GM23338 (cell line): Measurements from ENCODE around the gene RSPH6A. TPM values are rescaled to one million over a fixed set of nuclear protein-coding genes. Genes with fewer than 3 reads are reported as not detected.
"Not testable (repeated sequence)": the region's sequence is repeated elsewhere in the genome, so short reads cannot be mapped to it uniquely, and the experiment has no call there.

Experiments used
- ATAC-seq: fragments of 200-7000 bp; cut with Tn5 transposase; 3 replicates; pipeline ENCODE4 v1.9.1; 2020
- DNase-seq: peaks from one replicate; pipeline ENCODE4 v3.0.0-alpha.2; 2015; ENCODE audit warnings: low spot score
- H2AFZ ChIP-seq: fragments of 200-600 bp; sonication (generic); 2 replicates; pipeline ENCODE4 v1.8.0; 2016; ENCODE audit warnings: antibody characterized with exemption, mild to moderate bottlenecking, moderate library complexity
- H3F3A ChIP-seq: fragments of 200-600 bp; sonication (generic); replicated peaks from 2 replicates; pipeline ENCODE4 v1.8.0; 2017; ENCODE audit warnings: antibody characterized with exemption, mixed run types, low read depth
- H3K27ac ChIP-seq: fragments of 200-600 bp; sonication (generic); 2 replicates; pipeline ENCODE4 v1.6.1; 2016; ENCODE audit warnings: low read depth
- H3K27me3 ChIP-seq: fragments of 200-600 bp; sonication (generic); 2 replicates; pipeline ENCODE4 v1.8.0; 2016; ENCODE audit warnings: mild to moderate bottlenecking, mixed run types, moderate library complexity; ENCODE audit not compliant: insufficient read depth
- H3K36me3 ChIP-seq: fragments of 200-600 bp; sonication (generic); 2 replicates; pipeline ENCODE4 v1.8.0; 2016; ENCODE audit warnings: mild to moderate bottlenecking; ENCODE audit not compliant: insufficient read depth
- H3K4me1 ChIP-seq: fragments of 200-600 bp; sonication (generic); 2 replicates; pipeline ENCODE4 v1.8.0; 2016; ENCODE audit warnings: mild to moderate bottlenecking, moderate library complexity; ENCODE audit not compliant: insufficient read depth
- H3K4me2 ChIP-seq: fragments of 200-600 bp; sonication (generic); 2 replicates; pipeline ENCODE4 v1.7.1; 2017; ENCODE audit warnings: mixed run types
- H3K4me3 ChIP-seq: fragments of 200-600 bp; sonication (generic); 2 replicates; pipeline ENCODE4 v1.6.1; 2016; ENCODE audit warnings: mixed run types
- H3K79me2 ChIP-seq: fragments of 200-600 bp; sonication (generic); replicated peaks from 2 replicates; pipeline ENCODE4 v1.8.0; 2017; ENCODE audit warnings: mild to moderate bottlenecking; ENCODE audit not compliant: insufficient read depth
- H3K9me2 ChIP-seq: fragments of 200-600 bp; sonication (generic); 2 replicates; pipeline ENCODE4 v1.8.0; 2017; ENCODE audit not compliant: insufficient read depth
- H4K20me1 ChIP-seq: fragments of 200-600 bp; sonication (generic); replicated peaks from 2 replicates; pipeline ENCODE4 v1.8.0; 2017; ENCODE audit warnings: mild to moderate bottlenecking; ENCODE audit not compliant: insufficient read depth
- H3K27ac Mint-ChIP-seq: 2 replicates; pipeline ENCODE4 v1.8.0; 2020; ENCODE audit warnings: inconsistent platforms, mild to moderate bottlenecking, moderate library complexity, mixed read lengths
- H3K27me3 Mint-ChIP-seq: 3 replicates; pipeline ENCODE4 v1.8.0; 2022; ENCODE audit warnings: low read depth, mild to moderate bottlenecking, moderate library complexity, mixed read lengths, inconsistent platforms; ENCODE audit not compliant: insufficient read depth, poor library complexity
- H3K36me3 Mint-ChIP-seq: 3 replicates; pipeline ENCODE4 v1.8.0; 2021; ENCODE audit warnings: low read depth, mild to moderate bottlenecking, inconsistent platforms, moderate library complexity, mixed read lengths
- H3K4me1 Mint-ChIP-seq: 3 replicates; pipeline ENCODE4 v1.8.0; 2020; ENCODE audit warnings: mild to moderate bottlenecking, inconsistent platforms, mixed read lengths
- H3K4me3 Mint-ChIP-seq: 3 replicates; pipeline ENCODE4 v1.8.0; 2021; ENCODE audit warnings: moderate library complexity, mild to moderate bottlenecking, inconsistent platforms, mixed read lengths
- H3K9me3 Mint-ChIP-seq: 3 replicates; pipeline ENCODE4 v1.8.0; 2020; ENCODE audit warnings: moderate library complexity, mild to moderate bottlenecking, inconsistent platforms, mixed read lengths
- EZH2 ChIP-seq: fragments of 200-600 bp; sonication (generic); IDR thresholded peaks from one replicate; pipeline ENCODE4 v1.8.0; 2017; ENCODE audit warnings: antibody characterized with exemption, mild to moderate bottlenecking, low read depth; ENCODE audit not compliant: unreplicated experiment
- STAT1 ChIP-seq: IDR thresholded peaks from one replicate; pipeline ENCODE4 v1.6.1; 2016; ENCODE audit warnings: antibody characterized with exemption; ENCODE audit not compliant: unreplicated experiment
- polyA plus RNA-seq: library from polyadenylated mRNA; unstranded; fragments of >200 nt; fragmentation: Nextera tagmentation; extraction: Ambion mirVana; gene quantifications from 2 replicates; pipeline ENCODE4 v1.2.1, GENCODE V29; 2016
- total RNA-seq: library from RNA; depleted of rRNA; stranded (reverse); fragments of >200 nt; shearing (Covaris generic); gene quantifications from 2 replicates; pipeline ENCODE4 v1.2.3, GENCODE V29; 2014
- TF ChIP-seq, protein P1 (sequence below), 2 experiments: fragments of 200-600 bp in 1 of 2; sonication (generic) in 1 of 2; conservative IDR thresholded peaks; 2 replicates each; pipeline versions ENCODE4 v1.5.1 to v1.6.1; 2016 to 2017; ENCODE audit warnings: antibody characterized with exemption in 2 of 2, low read depth in 2 of 2, mild to moderate bottlenecking in 2 of 2, moderate library complexity in 1 of 2

RSPH6A gene
- total and polyA plus RNA-seq, 2 experiments from 2014 or later = 0.11 to 0.21 TPM

DNA sequence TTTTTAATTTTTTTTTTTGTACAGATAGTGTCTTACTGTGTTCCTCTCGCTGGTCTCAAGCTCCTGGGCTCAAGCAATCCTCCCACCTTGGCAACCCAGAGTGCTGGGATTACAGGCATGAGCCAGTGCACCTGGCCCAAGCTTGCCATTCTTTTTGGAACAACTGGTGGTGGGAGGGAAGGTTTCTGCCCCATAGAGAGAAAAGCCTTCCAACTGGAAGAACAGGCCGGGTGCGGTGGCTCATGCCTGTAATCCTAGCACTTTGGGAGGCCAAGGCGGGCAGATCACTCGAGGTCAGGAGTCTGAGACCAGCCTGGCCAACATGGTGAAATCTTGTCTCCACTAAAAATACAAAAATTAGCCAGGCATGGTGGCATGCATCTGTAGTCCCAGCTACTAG lies 15.6 kb downstream of the RSPH6A start:
- not testable (repeated sequence) for DNase-seq, H3K79me2 ChIP-seq, H2AFZ ChIP-seq, H3K9me2 ChIP-seq, H3K4me3 Mint-ChIP-seq, H3K9me3 Mint-ChIP-seq, ATAC-seq, H3K4me1 ChIP-seq, H3K27me3 ChIP-seq, H3K4me2 ChIP-seq, H3K36me3 ChIP-seq, H3F3A ChIP-seq, H4K20me1 ChIP-seq, H3K27ac Mint-ChIP-seq, H3K36me3 Mint-ChIP-seq, H3K27ac ChIP-seq, H3K4me3 ChIP-seq
- Mint-ChIP-seq H3K27me3 (peaks cover 17% of the 10 kb centered on the region), H3K4me1 (peaks cover 11% of the 10 kb centered on the region)

- Histone ChIP-seq H3K27ac (no peak overlapping the region), H3K4me3 (no peak overlapping the region), H3K4me2 (no peak overlapping the region), H3K79me2 (no peaks in the 10 kb centered on the region), H3K9me2 (no peaks in the 10 kb centered on the region), H3K27me3 (no peaks in the 10 kb centered on the region), H4K20me1 (no peaks in the 10 kb centered on the region), H3K36me3 (no peaks in the 10 kb centered on the region), H2AFZ (no peak overlapping the region), H3K4me1 (no peaks in the 10 kb centered on the region), H3F3A (no peaks in the 10 kb centered on the region)
- Mint-ChIP-seq H3K36me3 (no peaks in the 10 kb centered on the region), H3K4me1 (peaks cover 12% of the 10 kb centered on the region), H3K4me3 (no peak overlapping the region; the same call in 2 of the 3 replicates), H3K9me3 (no peaks in the 10 kb centered on the region), H3K27me3 (peaks cover 17% of the 10 kb centered on the region), H3K27ac (no peak overlapping the region)
- ATAC-seq (peak; percentile 84), DNase-seq (peak; percentile 78)
- no peak for TF ChIP-seq EZH2
- TF ChIP-seq, protein P1, sequence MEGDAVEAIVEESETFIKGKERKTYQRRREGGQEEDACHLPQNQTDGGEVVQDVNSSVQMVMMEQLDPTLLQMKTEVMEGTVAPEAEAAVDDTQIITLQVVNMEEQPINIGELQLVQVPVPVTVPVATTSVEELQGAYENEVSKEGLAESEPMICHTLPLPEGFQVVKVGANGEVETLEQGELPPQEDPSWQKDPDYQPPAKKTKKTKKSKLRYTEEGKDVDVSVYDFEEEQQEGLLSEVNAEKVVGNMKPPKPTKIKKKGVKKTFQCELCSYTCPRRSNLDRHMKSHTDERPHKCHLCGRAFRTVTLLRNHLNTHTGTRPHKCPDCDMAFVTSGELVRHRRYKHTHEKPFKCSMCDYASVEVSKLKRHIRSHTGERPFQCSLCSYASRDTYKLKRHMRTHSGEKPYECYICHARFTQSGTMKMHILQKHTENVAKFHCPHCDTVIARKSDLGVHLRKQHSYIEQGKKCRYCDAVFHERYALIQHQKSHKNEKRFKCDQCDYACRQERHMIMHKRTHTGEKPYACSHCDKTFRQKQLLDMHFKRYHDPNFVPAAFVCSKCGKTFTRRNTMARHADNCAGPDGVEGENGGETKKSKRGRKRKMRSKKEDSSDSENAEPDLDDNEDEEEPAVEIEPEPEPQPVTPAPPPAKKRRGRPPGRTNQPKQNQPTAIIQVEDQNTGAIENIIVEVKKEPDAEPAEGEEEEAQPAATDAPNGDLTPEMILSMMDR (conservative IDR thresholded peaks at IDR 0.05; ENCODE audit: low read depth in 2 of 2) = peak; percentile 76 to 80
Measured at GRCh38 chr19:45798995-45799517, 16.1 kb downstream of the RSPH6A start.

GRCh38 chr19:45794627-45795026 lies 20.5 kb downstream of the RSPH6A start:
- Histone ChIP-seq H3K4me1 (peaks cover 6% of the 10 kb centered on the region), H4K20me1 (peaks cover 7% of the 10 kb centered on the region), H3K27ac (no peak overlapping the region), H3F3A (peaks cover 4% of the 10 kb centered on the region; the same call in 1 of the 2 replicates), H3K27me3 (no peaks in the 10 kb centered on the region), H3K4me2 (no peak overlapping the region), H3K9me2 (no peaks in the 10 kb centered on the region), H3K36me3 (peaks cover 6% of the 10 kb centered on the region; the same call in 1 of the 2 replicates), H3K4me3 (no peak overlapping the region), H2AFZ (no peak overlapping the region), H3K79me2 (peaks cover 17% of the 10 kb centered on the region)
- no peak overlapping the region; the same call in 2 of the 3 replicates for H3K4me3 Mint-ChIP-seq
- DNase-seq (no peak), ATAC-seq (no peak)
- peaks cover 17% of the 10 kb centered on the region for H3K27me3 Mint-ChIP-seq
- TF ChIP-seq EZH2 = no peak
- TF ChIP-seq STAT1 = no peak
- no peak overlapping the region for H3K27ac Mint-ChIP-seq
- no peaks in the 10 kb centered on the region; the same call in 1 of the 3 replicates for H3K9me3 Mint-ChIP-seq
- peaks cover 10% of the 10 kb centered on the region for H3K36me3 Mint-ChIP-seq
- peaks cover 25% of the 10 kb centered on the region for H3K4me1 Mint-ChIP-seq
